ES-I3 (cell line): ENCODE measurements around the gene CCBE1.
A peak's percentile ranks its signal among the peaks of the same experiment; 100 is the strongest.

ENCODE experiments used
- H3K36me3 ChIP-seq: 2 replicates; pipeline ENCODE4 v1.6.1; 2013; ENCODE audit warnings: mild to moderate bottlenecking, low read length, control low read depth, moderate library complexity; ENCODE audit not compliant: insufficient read depth
- H3K4me1 ChIP-seq: 2 replicates; pipeline ENCODE4 v1.6.1; 2013; ENCODE audit warnings: mild to moderate bottlenecking, control low read depth, low read length; ENCODE audit not compliant: insufficient read depth
- H3K9ac ChIP-seq: 2 replicates; pipeline ENCODE4 v1.6.1; 2013; ENCODE audit warnings: low read depth, mild to moderate bottlenecking, low read length, moderate library complexity
- H3K9me3 ChIP-seq: 2 replicates; pipeline ENCODE4 v1.6.1; 2013; ENCODE audit warnings: mild to moderate bottlenecking, low read length, moderate library complexity; ENCODE audit not compliant: control insufficient read depth, insufficient read depth

CCBE1 gene

GRCh38 chr18:59701272-59701671, 4.0 kb upstream of the CCBE1 start:
- Histone ChIP-seq H3K4me1 (peaks cover 12% of the 10 kb centered on the region), H3K9ac (no peak overlapping the region), H3K36me3 (no peaks in the 10 kb centered on the region), H3K9me3 (no peaks in the 10 kb centered on the region)

- Histone ChIP-seq H3K9me3 (no peaks in the 10 kb centered on the region), H3K9ac (no peak overlapping the region), H3K4me1 (peaks cover 12% of the 10 kb centered on the region), H3K36me3 (no peaks in the 10 kb centered on the region)
Measured at GRCh38 chr18:59700535-59700967, 3.3 kb upstream of the CCBE1 start.

- no peaks in the 10 kb centered on the region for H3K9me3 ChIP-seq
- H3K4me1 ChIP-seq = peaks cover 12% of the 10 kb centered on the region
- no peaks in the 10 kb centered on the region for H3K36me3 ChIP-seq
- H3K9ac ChIP-seq = no peak overlapping the region
Measured at GRCh38 chr18:59699750-59700534, 2.7 kb upstream of the CCBE1 start.

GRCh38 chr18:59699061-59699460, 1.8 kb upstream of the CCBE1 start:
- Histone ChIP-seq H3K36me3 (no peaks in the 10 kb centered on the region), H3K9ac (no peak overlapping the region), H3K9me3 (no peaks in the 10 kb centered on the region), H3K4me1 (peaks cover 12% of the 10 kb centered on the region)

- H3K4me1 ChIP-seq = peaks cover 12% of the 10 kb centered on the region
- H3K36me3 ChIP-seq = no peaks in the 10 kb centered on the region
- H3K9ac ChIP-seq = peak overlapping the region; percentile 58
- H3K9me3 ChIP-seq = no peaks in the 10 kb centered on the region
Measured at GRCh38 chr18:59696311-59697235, 650 bp downstream of the CCBE1 start.

GRCh38 chr18:59695551-59695950, 1.7 kb downstream of the CCBE1 start:
- Histone ChIP-seq H3K4me1 (peaks cover 15% of the 10 kb centered on the region), H3K9me3 (no peaks in the 10 kb centered on the region), H3K36me3 (no peaks in the 10 kb centered on the region), H3K9ac (no peak overlapping the region)

GRCh38 chr18:59694824-59695223, 2.4 kb downstream of the CCBE1 start:
- no peaks in the 10 kb centered on the region for H3K36me3 ChIP-seq
- peaks cover 15% of the 10 kb centered on the region for H3K4me1 ChIP-seq
- H3K9ac ChIP-seq = no peak overlapping the region
- no peaks in the 10 kb centered on the region for H3K9me3 ChIP-seq

GRCh38 chr18:59691996-59692395, 5.2 kb downstream of the CCBE1 start:
- H3K9ac ChIP-seq = no peak overlapping the region
- H3K4me1 ChIP-seq = peaks cover 28% of the 10 kb centered on the region
- no peaks in the 10 kb centered on the region for H3K9me3 ChIP-seq
- no peaks in the 10 kb centered on the region for H3K36me3 ChIP-seq

GRCh38 chr18:59690996-59691395, 6.2 kb downstream of the CCBE1 start:
- Histone ChIP-seq H3K4me1 (peaks cover 28% of the 10 kb centered on the region), H3K9ac (no peak overlapping the region), H3K36me3 (no peaks in the 10 kb centered on the region), H3K9me3 (no peaks in the 10 kb centered on the region)

GRCh38 chr18:59690186-59690982, 6.8 kb downstream of the CCBE1 start:
- Histone ChIP-seq H3K36me3 (no peaks in the 10 kb centered on the region), H3K9me3 (no peaks in the 10 kb centered on the region), H3K9ac (no peak overlapping the region), H3K4me1 (peaks cover 33% of the 10 kb centered on the region)

- H3K36me3 ChIP-seq = no peaks in the 10 kb centered on the region
- no peaks in the 10 kb centered on the region for H3K9me3 ChIP-seq
- peaks cover 36% of the 10 kb centered on the region for H3K4me1 ChIP-seq
- no peak overlapping the region for H3K9ac ChIP-seq
Measured at GRCh38 chr18:59689756-59690155, 7.5 kb downstream of the CCBE1 start.

GRCh38 chr18:59686260-59686659, 11.0 kb downstream of the CCBE1 start:
- Histone ChIP-seq H3K9ac (no peak overlapping the region), H3K36me3 (no peaks in the 10 kb centered on the region), H3K9me3 (no peaks in the 10 kb centered on the region), H3K4me1 (peaks cover 42% of the 10 kb centered on the region)

GRCh38 chr18:59685501-59685900, 11.7 kb downstream of the CCBE1 start:
- Histone ChIP-seq H3K9ac (no peak overlapping the region), H3K4me1 (peaks cover 43% of the 10 kb centered on the region), H3K36me3 (no peaks in the 10 kb centered on the region)

GRCh38 chr18:59684777-59685176, 12.4 kb downstream of the CCBE1 start:
- Histone ChIP-seq H3K36me3 (no peaks in the 10 kb centered on the region), H3K4me1 (peaks cover 36% of the 10 kb centered on the region), H3K9me3 (no peaks in the 10 kb centered on the region), H3K9ac (no peak overlapping the region)

More at GRCh38 chr18:59685501-59685900, 11.7 kb downstream of the CCBE1 start:
- no peaks in the 10 kb centered on the region for H3K9me3 ChIP-seq
